Immature natural killer cell (primary cell): ENCODE data around the gene OR2B2. TPM values are rescaled to one million over a fixed set of nuclear protein-coding genes. Genes with fewer than 3 reads are reported as not detected.
A peak's percentile ranks its signal among the peaks of the same experiment; 100 is the strongest.

ENCODE experiments used
- DNase-seq, 3 donors: peaks; one replicate each; pipeline ENCODE4 v3.0.0; 2022; ENCODE audit warnings: mixed read lengths in 1 of 3
- H3K27ac Mint-ChIP-seq, 6 donors: one replicate each; pipeline ENCODE4 v1.8.0; 2020; ENCODE audit warnings: mixed read lengths in 6 of 6, mild to moderate bottlenecking in 5 of 6, inconsistent platforms in 4 of 6, moderate library complexity in 3 of 6
- H3K27me3 Mint-ChIP-seq, 3 donors: one replicate each; pipeline ENCODE4 v1.8.0; 2020 to 2021; ENCODE audit warnings: low read depth in 3 of 3, mild to moderate bottlenecking in 3 of 3, mixed read lengths in 3 of 3, moderate library complexity in 3 of 3, inconsistent platforms in 1 of 3
- H3K36me3 Mint-ChIP-seq, 3 donors: one replicate each; pipeline ENCODE4 v1.8.0; 2020; ENCODE audit warnings: mixed read lengths in 3 of 3, inconsistent platforms in 2 of 3, mild to moderate bottlenecking in 2 of 3
- H3K4me1 Mint-ChIP-seq, 2 donors: one replicate each; pipeline ENCODE4 v1.8.0; 2020; ENCODE audit warnings: inconsistent platforms in 2 of 2, mild to moderate bottlenecking in 2 of 2, mixed read lengths in 2 of 2, moderate library complexity in 1 of 2
- H3K4me3 Mint-ChIP-seq, 5 donors: one replicate each; pipeline ENCODE4 v1.8.0; 2020; ENCODE audit warnings: mild to moderate bottlenecking in 5 of 5, mixed read lengths in 5 of 5, inconsistent platforms in 3 of 5, moderate library complexity in 3 of 5
- H3K9me3 Mint-ChIP-seq, 6 donors: one replicate each; pipeline ENCODE4 v1.8.0; 2020; ENCODE audit warnings: mild to moderate bottlenecking in 6 of 6, mixed read lengths in 6 of 6, inconsistent platforms in 4 of 6, moderate library complexity in 3 of 6
- polyA plus RNA-seq, 3 donors: library from polyadenylated mRNA; unstranded; fragments of 300-500 nt; fragmentation: Illumina TruSeq; gene quantifications; one replicate each; pipeline ENCODE4 v1.2.3, GENCODE V29; 2021

The OR2B2 gene
- polyA plus RNA-seq, 3 donors from 2014 or later = not detected

DNA sequence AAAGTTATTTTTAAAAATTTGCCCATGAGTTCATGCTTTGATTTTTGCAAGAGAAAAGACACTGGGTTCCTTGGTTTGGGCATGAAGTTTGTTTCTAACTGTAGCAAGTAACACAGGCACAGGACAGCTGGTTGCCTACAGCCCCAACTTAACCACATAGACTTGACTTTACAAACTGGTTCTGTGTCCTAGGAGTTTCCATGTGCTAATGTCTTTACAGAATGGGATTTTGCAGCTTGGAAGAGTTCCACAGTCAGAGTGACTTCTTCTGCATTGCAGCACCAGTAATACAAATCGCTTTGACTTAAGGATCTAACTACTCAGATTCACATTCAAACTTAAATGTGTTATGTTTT, 44.3 kb downstream of the OR2B2 start:
- Mint-ChIP-seq H3K4me1 (peaks cover 72 to 80% of the 10 kb centered on the region in 2 donors), H3K36me3 (no peaks in the 10 kb centered on the region), H3K4me3 (peak overlapping the region; percentile 99 to 100 (median 100)), H3K27me3 (peaks cover 25 to 51% (median 42%) of the 10 kb centered on the region in 3 donors), H3K27ac (peak overlapping the region; percentile 94 to 98 (median 98)), H3K9me3 (no peaks in the 10 kb centered on the region)
- DNase-seq = no peak

DNA sequence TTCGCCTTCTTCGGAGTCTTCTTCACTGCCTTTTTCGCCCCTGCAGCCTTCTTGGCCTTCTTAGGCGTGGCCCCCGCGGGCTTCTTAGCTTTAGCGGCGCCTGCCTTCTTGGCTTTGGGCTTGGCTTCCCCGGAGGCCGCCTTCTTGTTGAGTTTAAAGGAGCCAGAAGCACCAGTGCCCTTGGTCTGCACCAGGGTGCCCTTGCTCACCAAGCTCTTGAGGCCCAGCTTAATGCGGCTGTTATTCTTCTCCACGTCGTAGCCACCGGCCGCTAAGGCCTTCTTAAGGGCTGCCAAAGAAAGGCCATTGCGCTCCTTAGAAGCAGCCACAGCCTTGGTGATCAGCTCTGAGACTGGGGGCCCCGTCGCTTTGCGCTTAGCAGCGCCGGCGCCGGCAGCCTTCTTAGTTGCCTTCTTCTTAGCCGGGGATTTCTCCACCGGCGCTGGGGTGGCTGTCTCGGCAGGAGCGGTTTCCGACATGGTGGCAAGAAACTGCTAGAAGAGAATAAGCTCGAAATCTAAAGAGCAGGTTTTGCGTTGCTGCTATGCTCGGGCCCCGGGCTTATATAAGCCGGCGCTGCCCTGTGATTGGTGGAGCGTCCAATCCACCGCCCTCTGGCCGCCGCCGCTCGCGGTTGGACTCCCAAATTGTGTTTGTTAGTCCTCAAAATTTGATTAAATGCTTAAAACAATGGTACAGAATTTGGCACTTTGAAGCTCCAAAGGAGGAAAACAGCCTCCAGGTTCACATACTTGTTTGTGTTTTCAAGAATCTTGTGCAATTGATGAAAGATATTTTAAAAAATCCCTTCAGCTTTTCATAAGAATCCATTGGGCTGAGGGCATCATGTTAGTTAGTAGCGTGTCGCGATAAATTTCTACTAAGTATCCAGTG, 44.9 kb downstream of the OR2B2 start:
- Mint-ChIP-seq H3K4me1 (peaks cover 66 to 73% of the 10 kb centered on the region in 2 donors), H3K36me3 (no peaks in the 10 kb centered on the region), H3K9me3 (no peaks in the 10 kb centered on the region)

DNA sequence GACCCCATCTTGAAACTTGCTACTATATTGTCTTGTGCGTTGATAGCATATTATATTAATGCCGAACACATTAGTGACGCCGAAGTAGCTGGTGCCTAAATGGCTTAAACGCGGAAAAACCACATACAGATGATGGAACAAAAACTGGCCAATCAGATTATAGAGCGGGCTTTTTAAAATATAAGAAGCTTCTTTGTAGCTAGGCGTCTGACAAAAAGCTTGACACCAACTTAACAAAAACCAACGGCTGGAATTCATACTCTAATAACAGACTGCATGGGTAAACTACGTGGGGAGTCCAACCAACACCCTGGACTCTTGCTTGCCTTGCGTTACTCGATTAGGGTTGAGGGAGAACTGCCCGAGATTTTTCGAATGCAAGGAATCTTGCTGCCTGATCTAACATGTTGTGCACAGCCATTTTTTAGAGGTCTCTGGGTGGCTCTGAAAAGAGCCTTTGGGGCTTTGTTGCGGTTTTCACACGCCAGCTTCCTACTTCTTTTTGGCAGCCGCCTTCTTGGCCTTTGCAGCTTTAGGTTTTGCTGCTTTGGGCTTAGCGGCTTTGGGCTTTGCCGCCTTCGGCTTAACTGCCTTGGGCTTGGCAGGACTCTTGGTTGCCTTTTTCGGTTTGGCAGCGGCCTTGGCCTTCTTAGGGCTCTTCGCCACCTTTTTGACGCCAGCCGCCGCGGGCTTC, 45.7 kb downstream of the OR2B2 start:
- no peaks in the 10 kb centered on the region for H3K9me3 Mint-ChIP-seq
- DNase-seq = peak; percentile 75 to 80 (median 80)
- no peaks in the 10 kb centered on the region for H3K36me3 Mint-ChIP-seq
- H3K27ac Mint-ChIP-seq = peak overlapping the region; percentile 94 to 98 (median 98)
- peak overlapping the region; percentile 99 to 100 (median 100) for H3K4me3 Mint-ChIP-seq
- peaks cover 58 to 65% of the 10 kb centered on the region in 2 donors for H3K4me1 Mint-ChIP-seq
- peaks cover 20 to 40% (median 29%) of the 10 kb centered on the region in 3 donors for H3K27me3 Mint-ChIP-seq

More for the DNA sequence above, 44.9 kb downstream of the OR2B2 start:
- DNase-seq = peak; percentile 64 to 72 (median 67)
- H3K27ac Mint-ChIP-seq = peak overlapping the region; percentile 94 to 98 (median 98)
- H3K27me3 Mint-ChIP-seq = peaks cover 23 to 46% (median 37%) of the 10 kb centered on the region in 3 donors
- peak overlapping the region; percentile 99 to 100 (median 100) for H3K4me3 Mint-ChIP-seq

DNA sequence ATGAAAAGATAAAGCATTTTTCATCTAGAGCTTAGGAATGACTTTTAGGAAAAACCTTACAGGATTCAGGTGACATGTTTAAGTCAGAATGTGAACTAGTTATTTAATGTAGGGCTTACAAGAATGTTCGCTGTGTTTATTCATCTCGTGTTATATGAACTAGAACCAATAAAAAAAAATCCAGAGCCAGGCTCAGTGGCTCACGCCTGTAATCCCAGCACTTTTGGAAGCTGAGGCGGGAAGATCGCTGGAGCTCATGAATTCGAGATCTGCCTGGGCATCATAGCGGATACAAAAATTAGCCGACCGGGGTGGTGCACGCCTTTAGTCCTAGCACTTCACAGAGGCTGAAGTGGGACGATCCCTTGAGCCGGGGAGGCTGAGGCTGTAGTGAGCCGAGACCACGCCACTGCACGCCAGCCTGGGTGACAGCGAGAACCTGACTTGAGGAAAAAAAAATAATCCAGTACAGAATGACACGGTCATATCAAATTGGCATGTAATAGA, 46.3 kb downstream of the OR2B2 start:
- Mint-ChIP-seq H3K27ac (peak overlapping the region; percentile 94 to 98 (median 98)), H3K36me3 (no peaks in the 10 kb centered on the region), H3K27me3 (peaks cover 20 to 37% (median 28%) of the 10 kb centered on the region in 3 donors), H3K4me1 (peaks cover 52 to 59% of the 10 kb centered on the region in 2 donors), H3K9me3 (no peaks in the 10 kb centered on the region), H3K4me3 (peak overlapping the region; percentile 99 to 100 (median 100))
- DNase-seq = no peak

DNA sequence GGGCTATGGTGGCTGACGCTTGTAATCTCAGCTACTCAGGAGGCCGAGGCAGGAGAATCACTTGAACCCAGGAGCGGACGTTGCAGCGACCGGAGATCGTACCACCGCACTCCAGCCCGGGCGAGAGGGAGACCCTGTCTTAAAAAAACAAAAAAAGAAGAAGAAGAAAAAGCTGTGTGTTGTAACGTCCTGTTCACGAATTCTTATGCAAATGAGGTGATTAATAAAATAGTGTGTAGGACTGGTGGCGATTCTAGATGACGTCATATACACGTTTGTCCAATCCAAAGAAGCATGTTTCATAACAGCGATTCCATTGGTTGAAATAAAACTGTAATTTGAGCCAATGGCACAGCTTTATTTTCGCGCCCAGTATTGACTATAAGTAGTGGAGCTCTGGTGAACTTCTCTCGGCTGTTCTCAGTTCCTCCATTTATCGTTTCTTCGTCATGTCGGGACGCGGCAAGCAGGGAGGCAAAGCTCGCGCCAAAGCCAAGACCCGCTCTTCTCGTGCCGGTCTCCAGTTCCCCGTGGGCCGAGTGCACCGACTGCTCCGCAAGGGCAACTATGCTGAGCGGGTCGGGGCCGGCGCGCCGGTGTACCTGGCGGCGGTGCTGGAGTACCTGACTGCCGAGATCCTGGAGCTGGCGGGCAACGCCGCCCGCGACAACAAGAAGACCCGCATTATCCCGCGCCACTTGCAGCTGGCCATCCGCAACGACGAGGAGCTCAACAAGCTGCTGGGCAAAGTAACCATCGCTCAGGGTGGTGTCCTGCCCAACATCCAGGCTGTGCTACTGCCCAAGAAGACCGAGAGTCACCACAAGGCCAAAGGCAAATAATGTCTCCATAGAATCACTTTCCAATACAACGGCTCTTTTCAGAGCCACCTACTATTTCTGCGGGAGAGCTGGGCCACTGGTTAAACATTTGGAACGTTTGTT, 47.0 kb downstream of the OR2B2 start:
- Mint-ChIP-seq H3K27me3 (peaks cover 20 to 37% (median 28%) of the 10 kb centered on the region in 3 donors), H3K27ac (peak overlapping the region; percentile 94 to 98 (median 98)), H3K4me1 (peaks cover 46 to 52% of the 10 kb centered on the region in 2 donors), H3K36me3 (no peaks in the 10 kb centered on the region), H3K4me3 (peak overlapping the region; percentile 99 to 100 (median 100)), H3K9me3 (no peaks in the 10 kb centered on the region)
- peak; percentile 88 to 92 (median 89) for DNase-seq

DNA sequence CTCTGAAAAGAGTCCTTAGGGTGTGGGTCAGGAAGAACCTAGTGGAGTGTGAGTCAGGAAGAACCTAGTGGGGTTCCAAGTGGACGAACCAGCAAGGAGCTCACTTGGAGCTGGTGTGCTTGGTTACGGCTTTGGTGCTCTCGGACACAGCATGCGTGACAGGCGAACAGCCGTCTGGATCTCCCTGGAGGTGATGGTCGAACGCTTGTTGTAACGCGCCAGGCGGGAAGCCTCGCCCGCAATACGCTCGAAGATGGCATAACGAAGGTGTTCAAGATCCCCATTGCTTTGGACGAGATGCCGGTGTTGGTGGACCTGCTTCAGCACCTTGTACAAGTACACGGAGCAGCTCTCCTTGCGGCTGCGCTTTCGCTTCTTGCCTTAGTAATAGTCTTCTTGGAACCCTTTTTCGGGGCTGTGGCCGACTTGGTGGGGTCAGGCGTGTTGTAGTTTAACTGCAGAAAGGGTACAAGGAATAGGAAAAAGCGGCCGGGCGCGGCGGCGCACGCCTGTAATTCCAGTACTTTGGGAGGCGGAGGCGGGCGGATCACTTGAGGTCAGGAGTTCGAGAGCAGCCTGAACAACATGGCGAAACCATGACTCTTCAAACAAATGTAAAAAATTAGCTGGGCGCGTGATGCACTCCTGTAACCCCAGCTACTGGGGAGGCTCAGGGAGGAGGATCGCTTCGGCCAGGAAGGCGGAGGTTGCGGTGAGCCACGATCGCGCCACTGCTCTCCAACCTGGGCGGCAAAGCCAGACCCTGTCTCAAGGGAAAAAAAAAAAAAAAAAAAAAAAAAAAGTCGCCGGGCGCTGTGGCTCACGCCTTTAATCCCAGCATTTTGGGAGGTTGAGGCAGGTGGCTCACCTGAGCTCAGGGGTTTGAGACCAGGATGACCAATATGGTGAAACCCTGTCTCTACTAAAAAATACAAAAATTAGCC, 48.0 kb downstream of the OR2B2 start:
- peaks cover 46 to 52% of the 10 kb centered on the region in 2 donors for H3K4me1 Mint-ChIP-seq
- peak overlapping the region; percentile 99 to 100 (median 100) for H3K4me3 Mint-ChIP-seq
- peak in 1 of 3 donors; percentile 27 for DNase-seq
- peak overlapping the region; percentile 94 to 98 (median 98) for H3K27ac Mint-ChIP-seq
- H3K36me3 Mint-ChIP-seq = no peaks in the 10 kb centered on the region
- H3K9me3 Mint-ChIP-seq = no peaks in the 10 kb centered on the region
- peaks cover 20 to 35% (median 30%) of the 10 kb centered on the region in 3 donors for H3K27me3 Mint-ChIP-seq

DNA sequence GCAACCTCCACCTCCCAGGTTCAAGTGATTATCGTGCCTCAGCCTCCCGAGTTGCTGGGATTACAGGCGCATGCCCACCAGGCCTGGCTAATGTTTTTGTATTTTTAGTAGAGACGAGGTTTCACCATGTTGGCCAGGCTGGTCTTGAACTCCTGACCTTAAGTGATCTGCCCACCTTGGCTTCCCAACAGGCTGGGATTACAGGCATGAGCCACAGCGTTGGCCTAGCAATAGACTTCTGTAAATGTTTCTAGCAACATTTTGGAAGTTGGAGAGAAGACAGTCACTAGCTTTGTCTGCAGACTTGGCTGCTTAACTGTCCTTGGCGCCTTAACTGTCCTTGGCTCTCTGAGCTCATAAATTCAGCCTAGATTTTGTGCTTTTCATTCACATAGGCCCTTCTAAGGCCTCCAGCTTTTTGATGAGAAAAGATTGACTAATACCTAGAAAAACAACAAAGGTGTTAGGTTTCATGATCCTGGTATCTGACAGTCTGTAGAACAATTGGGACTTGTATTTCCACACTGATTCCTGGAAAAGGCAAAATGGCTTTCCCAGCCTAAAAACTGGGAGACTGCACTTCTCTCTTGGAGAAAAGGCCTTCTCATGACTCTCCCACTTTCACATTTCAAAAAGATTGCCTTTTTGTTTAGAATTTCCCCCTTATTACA, 49.7 kb downstream of the OR2B2 start:
- no peak for DNase-seq
- Mint-ChIP-seq H3K4me1 (peaks cover 36 to 41% of the 10 kb centered on the region in 2 donors), H3K4me3 (no peak overlapping the region), H3K27ac (no peak overlapping the region), H3K27me3 (peaks cover 17 to 35% (median 31%) of the 10 kb centered on the region in 3 donors), H3K9me3 (no peaks in the 10 kb centered on the region), H3K36me3 (no peaks in the 10 kb centered on the region)

DNA sequence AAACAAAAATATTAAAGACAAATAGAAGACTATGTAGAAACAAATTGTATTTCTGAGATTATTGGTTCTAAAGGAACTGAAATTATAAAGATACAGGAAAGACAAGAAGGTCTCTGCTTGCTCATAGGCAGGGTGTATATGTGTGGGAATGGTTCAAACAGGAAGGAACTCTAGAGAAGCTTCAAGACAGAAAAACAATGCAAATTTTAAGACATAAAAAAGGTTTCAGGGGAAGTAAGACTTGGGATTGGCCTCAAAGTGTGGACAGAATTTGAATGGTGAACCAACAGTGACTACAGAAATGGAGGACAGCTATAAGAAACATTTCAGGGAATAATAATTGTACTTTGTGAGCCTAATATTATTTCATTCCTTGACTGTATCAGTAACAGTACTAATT, 50.3 kb downstream of the OR2B2 start:
- peak overlapping the region in 1 of 6 donors; percentile 9 for H3K27ac Mint-ChIP-seq
- H3K27me3 Mint-ChIP-seq = peaks cover 17 to 31% (median 28%) of the 10 kb centered on the region in 3 donors
- DNase-seq = no peak
- no peaks in the 10 kb centered on the region for H3K9me3 Mint-ChIP-seq
- peaks cover 29 to 34% of the 10 kb centered on the region in 2 donors for H3K4me1 Mint-ChIP-seq
- H3K36me3 Mint-ChIP-seq = no peaks in the 10 kb centered on the region
- H3K4me3 Mint-ChIP-seq = no peak overlapping the region

DNA sequence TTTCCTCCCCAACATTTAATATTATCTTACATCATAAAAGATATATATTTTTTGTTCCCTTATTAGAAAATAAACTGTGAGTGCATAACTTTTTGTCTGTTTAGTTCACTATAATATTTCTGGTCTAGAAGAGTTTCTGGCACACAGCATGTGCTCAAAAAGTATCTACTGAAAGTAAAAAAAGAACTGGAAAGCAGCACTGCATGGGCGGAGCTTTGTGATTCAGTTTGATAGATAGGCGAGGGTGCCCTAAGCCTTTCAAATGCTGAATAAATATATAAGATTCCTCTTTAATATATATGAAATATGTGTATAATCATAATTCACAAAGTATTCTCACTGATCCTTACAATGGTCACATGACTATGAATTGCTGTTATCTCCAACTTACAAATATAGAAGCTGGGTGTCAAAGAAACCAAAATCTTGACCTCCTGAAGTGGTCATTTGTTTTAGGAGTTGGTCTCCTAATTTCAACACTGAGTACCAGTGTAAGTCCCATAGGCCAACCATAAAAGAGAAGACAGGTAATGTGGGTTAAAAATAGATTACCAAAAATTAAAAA, 50.8 kb downstream of the OR2B2 start:
- Mint-ChIP-seq H3K4me1 (peaks cover 24 to 29% of the 10 kb centered on the region in 2 donors), H3K36me3 (no peaks in the 10 kb centered on the region), H3K9me3 (no peaks in the 10 kb centered on the region), H3K27me3 (peaks cover 14 to 27% (median 23%) of the 10 kb centered on the region in 3 donors), H3K4me3 (no peak overlapping the region), H3K27ac (no peak overlapping the region)
- DNase-seq = no peak
